ENCODE measurements around the gene NFIB. TPM values are rescaled to one million over a fixed set of nuclear protein-coding genes. Genes with fewer than 3 reads are reported as not detected.

Gene NFIB
- total RNA-seq, 1 donor from 2014 or later: 0.30 TPM

DNA sequence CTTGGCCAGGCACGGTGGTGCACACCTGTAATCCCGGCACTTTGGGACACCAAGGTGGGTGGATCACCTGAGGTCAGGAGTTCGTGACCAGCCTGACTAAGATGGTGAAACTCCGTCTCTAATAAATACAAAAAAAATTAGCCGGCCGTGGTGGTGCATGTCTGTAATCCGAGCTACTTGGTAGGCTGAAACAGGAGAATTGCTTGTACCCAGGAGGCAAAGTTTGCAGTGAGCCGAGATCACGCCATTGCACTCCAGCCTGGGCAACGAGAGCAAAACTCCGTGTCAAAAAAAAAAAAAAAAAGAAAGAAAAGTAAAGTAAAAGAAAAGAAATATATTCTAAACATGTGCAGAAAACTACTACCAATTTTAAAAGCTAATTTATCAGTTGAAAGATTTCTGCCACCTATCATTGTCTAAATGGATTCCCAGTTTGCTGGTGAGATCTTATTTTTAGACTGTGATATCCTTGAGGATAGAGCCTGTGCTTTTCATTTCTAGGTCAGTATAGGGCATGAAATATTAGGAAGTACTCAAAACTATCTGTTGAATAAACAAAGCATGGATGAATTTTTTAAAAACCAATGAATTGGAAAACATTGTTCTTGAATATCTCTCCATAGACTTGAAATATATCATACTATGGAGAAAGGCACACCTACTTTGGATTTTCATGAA, 86.9 kb downstream of the NFIB start:
- H3F3A ChIP-seq (ENCODE audit: low read depth): peaks cover 7% of the 10 kb centered on the region
- peaks cover 11% of the 10 kb centered on the region for H3K4me1 ChIP-seq
- H3K9me3 ChIP-seq (ENCODE audit: low read depth): no peaks in the 10 kb centered on the region
- Mint-ChIP-seq H3K27me3 (ENCODE audit: insufficient read depth, low read depth) (peaks cover 2% of the 10 kb centered on the region), H3K27ac (no peak overlapping the region), H3K9me3 (no peaks in the 10 kb centered on the region), H3K36me3 (peaks cover under 1% of the 10 kb centered on the region), H3K4me3 (no peak overlapping the region), H3K4me1 (peaks cover under 1% of the 10 kb centered on the region)
- no peaks in the 10 kb centered on the region for H3K79me2 ChIP-seq (ENCODE audit: low read depth)
- TF ChIP-seq, protein P1, sequence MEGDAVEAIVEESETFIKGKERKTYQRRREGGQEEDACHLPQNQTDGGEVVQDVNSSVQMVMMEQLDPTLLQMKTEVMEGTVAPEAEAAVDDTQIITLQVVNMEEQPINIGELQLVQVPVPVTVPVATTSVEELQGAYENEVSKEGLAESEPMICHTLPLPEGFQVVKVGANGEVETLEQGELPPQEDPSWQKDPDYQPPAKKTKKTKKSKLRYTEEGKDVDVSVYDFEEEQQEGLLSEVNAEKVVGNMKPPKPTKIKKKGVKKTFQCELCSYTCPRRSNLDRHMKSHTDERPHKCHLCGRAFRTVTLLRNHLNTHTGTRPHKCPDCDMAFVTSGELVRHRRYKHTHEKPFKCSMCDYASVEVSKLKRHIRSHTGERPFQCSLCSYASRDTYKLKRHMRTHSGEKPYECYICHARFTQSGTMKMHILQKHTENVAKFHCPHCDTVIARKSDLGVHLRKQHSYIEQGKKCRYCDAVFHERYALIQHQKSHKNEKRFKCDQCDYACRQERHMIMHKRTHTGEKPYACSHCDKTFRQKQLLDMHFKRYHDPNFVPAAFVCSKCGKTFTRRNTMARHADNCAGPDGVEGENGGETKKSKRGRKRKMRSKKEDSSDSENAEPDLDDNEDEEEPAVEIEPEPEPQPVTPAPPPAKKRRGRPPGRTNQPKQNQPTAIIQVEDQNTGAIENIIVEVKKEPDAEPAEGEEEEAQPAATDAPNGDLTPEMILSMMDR (IDR thresholded peaks at IDR 0.05): no peak
- no peak for TF ChIP-seq EZH2phosphoT487 (IDR thresholded peaks at IDR 0.05)
- no peak for TF ChIP-seq EZH2 (IDR thresholded peaks at IDR 0.05)
- no peak overlapping the region for H3K4me3 ChIP-seq
- H3K36me3 ChIP-seq: no peaks in the 10 kb centered on the region
- no peak overlapping the region for H3K4me2 ChIP-seq
- no peaks in the 10 kb centered on the region for H3K27me3 ChIP-seq
- no peak overlapping the region for H2AFZ ChIP-seq (replicated peaks)
- no peaks in the 10 kb centered on the region for H4K20me1 ChIP-seq (ENCODE audit: low read depth)
- DNase-seq (ENCODE audit: low spot score): no peak
- no peak overlapping the region for H3K9ac ChIP-seq
- no peak overlapping the region for H3K27ac ChIP-seq

DNA sequence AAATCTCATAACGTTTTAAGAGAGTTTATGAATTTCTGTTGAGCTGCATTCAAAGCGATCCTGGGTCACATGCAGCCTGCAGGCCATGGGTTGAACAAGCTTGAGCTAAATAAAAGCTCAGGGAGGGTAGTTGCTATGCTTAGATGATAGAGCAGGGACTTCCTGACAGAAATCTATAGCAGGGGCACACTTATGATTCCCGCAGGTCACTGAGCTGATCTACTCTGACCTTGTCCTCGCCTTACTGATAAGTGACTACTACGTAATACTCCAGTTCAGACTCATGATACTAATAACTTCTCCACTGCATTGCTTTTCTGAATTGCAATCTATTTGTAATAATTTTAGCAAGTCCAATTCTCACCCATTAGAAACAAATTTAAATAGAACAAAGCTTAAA, 90.9 kb downstream of the NFIB start:
- no peaks in the 10 kb centered on the region for H3K9me3 Mint-ChIP-seq

DNA sequence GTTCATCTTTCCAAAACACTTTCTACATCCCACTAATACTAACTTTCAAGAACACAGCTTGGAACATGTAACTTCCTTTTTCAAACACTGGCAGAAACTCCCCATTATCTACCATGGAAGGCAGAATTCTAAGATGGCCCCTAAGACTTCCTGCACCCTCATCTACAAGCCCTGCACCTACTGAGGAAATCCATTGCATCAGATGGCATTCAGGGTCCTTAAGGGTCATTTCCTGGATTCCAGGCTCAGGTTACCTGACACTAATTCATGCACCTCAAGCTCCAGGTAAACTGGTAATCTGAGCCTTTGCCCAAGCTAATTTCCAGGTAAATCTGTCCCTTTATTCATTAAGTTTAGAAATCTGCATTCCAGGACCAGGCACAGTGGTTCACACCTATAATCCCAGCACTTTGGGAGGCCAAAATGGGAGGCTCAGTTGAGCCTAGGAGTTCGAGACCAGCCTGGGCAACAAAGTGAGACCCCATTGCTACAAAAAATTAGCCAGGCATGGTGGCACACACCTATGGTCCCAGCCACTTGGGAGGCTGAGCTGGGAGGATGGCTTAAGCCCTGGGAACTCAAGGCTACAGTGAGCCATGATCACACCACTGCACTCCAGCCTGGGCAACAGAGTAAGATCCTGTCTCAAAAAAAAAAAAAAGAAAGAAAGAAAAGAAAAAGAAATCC, 91.6 kb downstream of the NFIB start:
- peak overlapping the region; percentile 18 for H3K27ac Mint-ChIP-seq
- H3K9me3 Mint-ChIP-seq: no peaks in the 10 kb centered on the region
- H3K4me2 ChIP-seq: no peak overlapping the region
- no peak overlapping the region for H3K4me3 ChIP-seq
- H3K9ac ChIP-seq: no peak overlapping the region
- DNase-seq (ENCODE audit: low spot score): no peak
- H3K27me3 Mint-ChIP-seq (ENCODE audit: insufficient read depth, low read depth): peaks cover 3% of the 10 kb centered on the region
- peaks cover 2% of the 10 kb centered on the region for H3K4me1 Mint-ChIP-seq
- H3K27me3 ChIP-seq: no peaks in the 10 kb centered on the region
- no peaks in the 10 kb centered on the region for H4K20me1 ChIP-seq (ENCODE audit: low read depth)
- no peaks in the 10 kb centered on the region for H3F3A ChIP-seq (ENCODE audit: low read depth)
- no peak overlapping the region for H2AFZ ChIP-seq (replicated peaks)
- no peaks in the 10 kb centered on the region for H3K36me3 ChIP-seq
- H3K36me3 Mint-ChIP-seq: peaks cover 2% of the 10 kb centered on the region
- H3K79me2 ChIP-seq (ENCODE audit: low read depth): no peaks in the 10 kb centered on the region
- H3K9me3 ChIP-seq (ENCODE audit: low read depth): no peaks in the 10 kb centered on the region
- no peaks in the 10 kb centered on the region for H3K4me1 ChIP-seq
- TF ChIP-seq, protein P1 (IDR thresholded peaks at IDR 0.05): no peak
- no peak for TF ChIP-seq EZH2 (IDR thresholded peaks at IDR 0.05)
- no peak for TF ChIP-seq EZH2phosphoT487 (IDR thresholded peaks at IDR 0.05)
- no peak overlapping the region for H3K27ac ChIP-seq
- H3K4me3 Mint-ChIP-seq: no peak overlapping the region

More for the DNA sequence above, 90.9 kb downstream of the NFIB start:
- Histone ChIP-seq H3K27me3 (no peaks in the 10 kb centered on the region), H3K9me3 (ENCODE audit: low read depth) (no peaks in the 10 kb centered on the region), H2AFZ (replicated peaks) (no peak overlapping the region), H3K4me3 (no peak overlapping the region), H3K9ac (no peak overlapping the region), H4K20me1 (ENCODE audit: low read depth) (no peaks in the 10 kb centered on the region), H3K4me2 (no peak overlapping the region), H3K4me1 (no peaks in the 10 kb centered on the region), H3F3A (ENCODE audit: low read depth) (no peaks in the 10 kb centered on the region), H3K27ac (no peak overlapping the region), H3K79me2 (ENCODE audit: low read depth) (no peaks in the 10 kb centered on the region), H3K36me3 (no peaks in the 10 kb centered on the region)
- Mint-ChIP-seq H3K4me3 (no peak overlapping the region), H3K36me3 (peaks cover 2% of the 10 kb centered on the region), H3K4me1 (peaks cover 2% of the 10 kb centered on the region), H3K27ac (no peak overlapping the region), H3K27me3 (ENCODE audit: insufficient read depth, low read depth) (peaks cover 3% of the 10 kb centered on the region)
- TF ChIP-seq EZH2phosphoT487 (IDR thresholded peaks at IDR 0.05) (no peak), EZH2 (IDR thresholded peaks at IDR 0.05) (no peak)
- DNase-seq (ENCODE audit: low spot score): no peak

DNA sequence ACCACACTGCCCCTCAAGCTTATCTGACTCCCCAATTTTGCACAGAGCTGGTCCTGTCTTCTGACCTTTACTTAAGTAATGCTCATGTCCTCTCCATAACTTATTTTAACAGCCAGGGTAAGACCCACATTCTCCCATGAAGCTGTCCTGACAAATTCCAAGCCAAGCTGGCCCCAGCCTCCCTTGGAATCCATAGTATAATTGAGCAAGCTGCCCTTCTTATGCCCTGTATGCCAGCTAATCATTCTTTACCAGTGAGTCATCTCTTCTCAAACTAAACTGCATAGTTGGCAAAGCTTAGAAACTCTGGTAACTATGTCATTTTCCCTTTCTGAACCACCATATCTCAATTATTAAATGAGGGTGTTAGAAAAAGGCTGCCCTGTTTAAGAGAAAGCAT, 92.4 kb downstream of the NFIB start:
- H3K4me1 Mint-ChIP-seq: peaks cover 2% of the 10 kb centered on the region
- no peak overlapping the region for H3K27ac ChIP-seq
- no peak overlapping the region for H3K4me2 ChIP-seq
- peaks cover 2% of the 10 kb centered on the region for H3K36me3 Mint-ChIP-seq
- H3K27me3 ChIP-seq: no peaks in the 10 kb centered on the region
- no peaks in the 10 kb centered on the region for H3K9me3 Mint-ChIP-seq
- H3F3A ChIP-seq (ENCODE audit: low read depth): no peaks in the 10 kb centered on the region
- H4K20me1 ChIP-seq (ENCODE audit: low read depth): no peaks in the 10 kb centered on the region
- TF ChIP-seq EZH2phosphoT487 (IDR thresholded peaks at IDR 0.05) (no peak), EZH2 (IDR thresholded peaks at IDR 0.05) (no peak)
- TF ChIP-seq, protein P1 (IDR thresholded peaks at IDR 0.05): no peak
- no peaks in the 10 kb centered on the region for H3K36me3 ChIP-seq
- no peak overlapping the region for H3K27ac Mint-ChIP-seq
- DNase-seq (ENCODE audit: low spot score): no peak
- H3K4me3 Mint-ChIP-seq: no peak overlapping the region
- H3K4me1 ChIP-seq: no peaks in the 10 kb centered on the region
- H3K9ac ChIP-seq: no peak overlapping the region
- no peaks in the 10 kb centered on the region for H3K79me2 ChIP-seq (ENCODE audit: low read depth)
- H2AFZ ChIP-seq (replicated peaks): no peak overlapping the region
- H3K9me3 ChIP-seq (ENCODE audit: low read depth): no peaks in the 10 kb centered on the region
- H3K27me3 Mint-ChIP-seq (ENCODE audit: insufficient read depth, low read depth): peaks cover 3% of the 10 kb centered on the region
- no peak overlapping the region for H3K4me3 ChIP-seq
